PFSK-1 (cell line): ENCODE data around the gene TRPC6.

ENCODE experiments used
- POLR2AphosphoS5 ChIP-seq: IDR thresholded peaks from 2 replicates; pipeline ENCODE4 v1.6.1; 2012; ENCODE audit warnings: low read depth, mild to moderate bottlenecking, control low read depth, low read length, moderate library complexity
- SIN3A ChIP-seq: IDR thresholded peaks from 2 replicates; pipeline ENCODE4 v1.6.1; 2012; ENCODE audit warnings: mild to moderate bottlenecking, low read length, moderate library complexity, borderline replicate concordance; ENCODE audit not compliant: insufficient read depth
- TAF1 ChIP-seq: IDR thresholded peaks from 2 replicates; pipeline ENCODE4 v1.6.1; 2012; ENCODE audit warnings: low read length, control low read depth, borderline replicate concordance; ENCODE audit not compliant: insufficient read depth
- TF ChIP-seq, protein P1 (sequence below), 2 experiments: IDR thresholded peaks; 2 replicates each; pipeline versions ENCODE4 v1.6.1 to v1.8.0; 2011 to 2012; ENCODE audit warnings: low read depth in 2 of 2, low read length in 2 of 2, control low read depth in 1 of 2, inconsistent platforms in 1 of 2, mild to moderate bottlenecking in 1 of 2, moderate library complexity in 1 of 2; ENCODE audit not compliant: insufficient read depth in 1 of 2

DNA sequence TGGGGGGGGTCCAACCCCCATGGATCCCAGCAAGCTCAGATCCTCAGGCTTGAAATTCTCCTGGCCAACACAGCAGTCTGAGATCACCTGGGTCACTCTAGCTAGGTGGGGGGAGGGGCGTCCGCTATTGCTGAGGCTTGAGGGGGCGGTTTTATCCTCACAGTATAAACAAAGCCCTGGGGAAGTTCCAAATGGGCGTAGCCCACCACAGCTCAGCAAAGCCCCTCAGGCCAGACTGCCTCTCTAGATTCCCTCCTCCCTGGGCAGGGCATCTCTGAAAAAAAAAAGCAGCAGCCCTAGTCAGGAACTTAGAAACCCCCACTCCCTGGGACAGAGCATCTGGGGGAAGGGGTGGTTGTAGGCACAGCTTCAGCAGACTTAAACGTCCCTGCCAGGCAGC, 16.7 kb downstream of the TRPC6 start:
- TF ChIP-seq TAF1 (no peak), POLR2AphosphoS5 (no peak), SIN3A (no peak)
- TF ChIP-seq, protein P1, sequence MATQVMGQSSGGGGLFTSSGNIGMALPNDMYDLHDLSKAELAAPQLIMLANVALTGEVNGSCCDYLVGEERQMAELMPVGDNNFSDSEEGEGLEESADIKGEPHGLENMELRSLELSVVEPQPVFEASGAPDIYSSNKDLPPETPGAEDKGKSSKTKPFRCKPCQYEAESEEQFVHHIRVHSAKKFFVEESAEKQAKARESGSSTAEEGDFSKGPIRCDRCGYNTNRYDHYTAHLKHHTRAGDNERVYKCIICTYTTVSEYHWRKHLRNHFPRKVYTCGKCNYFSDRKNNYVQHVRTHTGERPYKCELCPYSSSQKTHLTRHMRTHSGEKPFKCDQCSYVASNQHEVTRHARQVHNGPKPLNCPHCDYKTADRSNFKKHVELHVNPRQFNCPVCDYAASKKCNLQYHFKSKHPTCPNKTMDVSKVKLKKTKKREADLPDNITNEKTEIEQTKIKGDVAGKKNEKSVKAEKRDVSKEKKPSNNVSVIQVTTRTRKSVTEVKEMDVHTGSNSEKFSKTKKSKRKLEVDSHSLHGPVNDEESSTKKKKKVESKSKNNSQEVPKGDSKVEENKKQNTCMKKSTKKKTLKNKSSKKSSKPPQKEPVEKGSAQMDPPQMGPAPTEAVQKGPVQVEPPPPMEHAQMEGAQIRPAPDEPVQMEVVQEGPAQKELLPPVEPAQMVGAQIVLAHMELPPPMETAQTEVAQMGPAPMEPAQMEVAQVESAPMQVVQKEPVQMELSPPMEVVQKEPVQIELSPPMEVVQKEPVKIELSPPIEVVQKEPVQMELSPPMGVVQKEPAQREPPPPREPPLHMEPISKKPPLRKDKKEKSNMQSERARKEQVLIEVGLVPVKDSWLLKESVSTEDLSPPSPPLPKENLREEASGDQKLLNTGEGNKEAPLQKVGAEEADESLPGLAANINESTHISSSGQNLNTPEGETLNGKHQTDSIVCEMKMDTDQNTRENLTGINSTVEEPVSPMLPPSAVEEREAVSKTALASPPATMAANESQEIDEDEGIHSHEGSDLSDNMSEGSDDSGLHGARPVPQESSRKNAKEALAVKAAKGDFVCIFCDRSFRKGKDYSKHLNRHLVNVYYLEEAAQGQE (IDR thresholded peaks at IDR 0.05; ENCODE audit: insufficient read depth in 1 of 2, low read depth in 2 of 2, low read length in 2 of 2) = no peak
